Activated CD8-positive, alpha-beta memory T cell treated with anti-CD3 and anti-CD28 coated beads, Interleukin-2, amount 10 ng/mL, durations not matched to agents 7 days and 5 days (primary cell): ENCODE measurements around the gene HYOU1. TPM values are rescaled to one million over a fixed set of nuclear protein-coding genes. Genes with fewer than 3 reads are reported as not detected.
"Not testable (repeated sequence)": the region's sequence is repeated elsewhere in the genome, so short reads cannot be mapped to it uniquely, and the experiment has no call there.

Experiments
- ATAC-seq: fragments of 150-1000 bp; cut with Tn5 transposase; one replicate; pipeline ENCODE4 v1.10.0; 2021; ENCODE audit warnings: moderate library complexity
- CTCF ChIA-PET: fragments of 350-600 bp; sonication (Branson Sonifier 250); formaldehyde crosslinking; loops from one replicate; lab custom pipeline; 2021; ENCODE audit warnings: antibody characterized with exemption; lab: Charles Lee
- DNase-seq: peaks from one replicate; pipeline ENCODE4 v3.0.0-alpha.2; 2020
- H3K27ac Mint-ChIP-seq: one replicate; pipeline ENCODE4 v1.8.0; 2021; ENCODE audit warnings: mild to moderate bottlenecking, mixed read lengths
- H3K27me3 Mint-ChIP-seq: one replicate; pipeline ENCODE4 v1.8.0; 2021; ENCODE audit warnings: mixed read lengths
- H3K36me3 Mint-ChIP-seq: one replicate; pipeline ENCODE4 v1.8.0; 2021; ENCODE audit warnings: mild to moderate bottlenecking, mixed read lengths
- H3K4me1 Mint-ChIP-seq: one replicate; pipeline ENCODE4 v1.8.0; 2021; ENCODE audit warnings: mixed read lengths
- H3K4me3 Mint-ChIP-seq: one replicate; pipeline ENCODE4 v1.8.0; 2021; ENCODE audit warnings: mild to moderate bottlenecking, moderate library complexity, mixed read lengths
- H3K9me3 Mint-ChIP-seq: one replicate; pipeline ENCODE4 v1.8.0; 2022; ENCODE audit warnings: low read depth, mixed read lengths
- total RNA-seq, 2 experiments: library from RNA; stranded (reverse); gene quantifications; one replicate each; pipeline ENCODE4 v1.2.3, GENCODE V29; 2021

The HYOU1 gene
- total RNA-seq, 2 experiments from 2014 or later: 108 to 163 TPM

DNA sequence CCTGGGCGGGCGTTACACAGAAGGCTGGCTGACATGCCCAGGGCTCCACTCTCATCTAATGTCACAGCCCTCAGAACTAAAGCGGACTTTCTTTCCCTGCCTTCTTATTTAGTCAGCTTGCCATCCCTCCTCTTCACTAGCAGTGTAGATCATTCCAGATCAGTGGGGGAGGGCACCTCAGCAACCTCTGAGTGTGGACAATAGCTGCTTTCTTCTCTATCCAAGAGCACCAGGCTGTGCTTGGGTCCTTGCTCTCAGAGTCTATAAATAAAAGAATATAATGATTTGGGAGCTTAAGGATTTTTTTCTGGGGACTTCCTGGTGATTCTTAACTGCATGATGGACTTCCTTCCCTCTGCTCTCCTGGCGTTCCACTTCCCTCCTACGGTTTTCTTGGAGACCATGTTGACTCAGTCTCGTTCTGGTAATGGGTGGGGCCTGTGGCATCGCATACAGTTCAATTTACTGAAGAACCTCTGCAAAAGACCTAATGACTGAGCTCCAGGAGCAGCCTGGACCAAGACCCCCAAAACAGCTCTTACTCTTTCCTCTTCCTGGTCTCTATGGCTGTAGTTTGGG lies 24.8 kb upstream of the HYOU1 start:
- Mint-ChIP-seq H3K36me3 (peaks cover 26% of the 10 kb centered on the region), H3K4me3 (no peak overlapping the region), H3K4me1 (peaks cover 15% of the 10 kb centered on the region), H3K27me3 (no peaks in the 10 kb centered on the region), H3K27ac (no peak overlapping the region), H3K9me3 (no peaks in the 10 kb centered on the region)
- no peak for DNase-seq
- CTCF ChIA-PET: interaction anchor here (1.6 kb wide), 1 partner anchor 18 kb away, joined by 3 read pairs; no protein-coding TSS in a partner anchor
- ATAC-seq: no peak

DNA sequence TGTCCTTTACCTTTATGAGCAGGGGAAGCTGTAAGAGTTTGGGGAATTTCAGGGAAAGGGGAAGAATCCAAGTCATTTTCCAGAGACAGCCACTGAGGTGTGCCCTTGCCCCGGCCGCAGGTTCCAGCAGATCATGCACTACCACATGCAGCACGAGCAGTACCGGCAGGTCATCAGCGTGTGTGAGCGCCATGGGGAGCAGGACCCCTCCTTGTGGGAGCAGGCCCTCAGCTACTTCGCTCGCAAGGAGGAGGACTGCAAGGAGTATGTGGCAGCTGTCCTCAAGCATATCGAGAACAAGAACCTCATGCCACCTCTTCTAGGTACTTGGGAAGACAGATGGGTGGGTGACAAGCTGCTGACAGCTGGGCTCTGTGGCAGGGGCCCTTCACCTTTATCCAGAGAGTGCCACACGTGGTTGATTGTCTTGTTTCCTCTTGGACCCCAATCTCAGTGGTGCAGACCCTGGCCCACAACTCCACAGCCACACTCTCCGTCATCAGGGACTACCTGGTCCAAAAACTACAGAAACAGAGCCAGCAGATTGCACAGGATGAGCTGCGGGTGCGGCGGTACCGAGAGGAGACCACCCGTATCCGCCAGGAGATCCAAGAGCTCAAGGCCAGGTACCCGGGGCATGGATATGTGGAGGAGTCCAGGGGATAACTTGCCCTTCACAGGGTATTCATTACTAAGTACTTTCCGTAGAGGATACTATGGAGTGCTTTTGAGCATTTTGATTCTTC lies 21.8 kb upstream of the HYOU1 start:
- DNase-seq (no peak), ATAC-seq (no peak)
- Mint-ChIP-seq H3K4me1 (no peaks in the 10 kb centered on the region), H3K9me3 (no peaks in the 10 kb centered on the region), H3K27ac (no peak overlapping the region), H3K4me3 (no peak overlapping the region), H3K27me3 (no peaks in the 10 kb centered on the region), H3K36me3 (peaks cover 29% of the 10 kb centered on the region)
- CTCF ChIA-PET: interaction anchor here (1.1 kb wide), 1 partner anchor 10 kb away, joined by 3 read pairs; no protein-coding TSS in a partner anchor

DNA sequence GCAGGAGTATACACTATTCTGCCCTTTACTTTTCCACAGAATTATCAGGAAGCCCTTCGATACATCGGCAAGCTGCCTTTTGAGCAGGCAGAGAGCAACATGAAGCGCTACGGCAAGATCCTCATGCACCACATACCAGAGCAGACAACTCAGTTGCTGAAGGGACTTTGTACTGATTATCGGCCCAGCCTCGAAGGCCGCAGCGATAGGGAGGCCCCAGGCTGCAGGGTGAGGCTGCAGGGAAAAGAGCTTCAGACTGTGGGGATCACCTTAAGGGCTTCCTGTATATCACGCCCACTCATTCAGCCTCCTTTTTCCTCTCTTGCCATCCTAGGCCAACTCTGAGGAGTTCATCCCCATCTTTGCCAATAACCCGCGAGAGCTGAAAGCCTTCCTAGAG lies 20.8 kb upstream of the HYOU1 start:
- CTCF ChIA-PET: interaction anchor here (1.1 kb wide), 1 partner anchor 9 kb away, joined by 3 read pairs; no protein-coding TSS in a partner anchor
- DNase-seq: no peak
- no peak overlapping the region for H3K4me3 Mint-ChIP-seq
- H3K27me3 Mint-ChIP-seq: no peaks in the 10 kb centered on the region
- no peaks in the 10 kb centered on the region for H3K9me3 Mint-ChIP-seq
- H3K27ac Mint-ChIP-seq: no peak overlapping the region
- peaks cover 33% of the 10 kb centered on the region for H3K36me3 Mint-ChIP-seq
- ATAC-seq: no peak
- no peaks in the 10 kb centered on the region for H3K4me1 Mint-ChIP-seq

DNA sequence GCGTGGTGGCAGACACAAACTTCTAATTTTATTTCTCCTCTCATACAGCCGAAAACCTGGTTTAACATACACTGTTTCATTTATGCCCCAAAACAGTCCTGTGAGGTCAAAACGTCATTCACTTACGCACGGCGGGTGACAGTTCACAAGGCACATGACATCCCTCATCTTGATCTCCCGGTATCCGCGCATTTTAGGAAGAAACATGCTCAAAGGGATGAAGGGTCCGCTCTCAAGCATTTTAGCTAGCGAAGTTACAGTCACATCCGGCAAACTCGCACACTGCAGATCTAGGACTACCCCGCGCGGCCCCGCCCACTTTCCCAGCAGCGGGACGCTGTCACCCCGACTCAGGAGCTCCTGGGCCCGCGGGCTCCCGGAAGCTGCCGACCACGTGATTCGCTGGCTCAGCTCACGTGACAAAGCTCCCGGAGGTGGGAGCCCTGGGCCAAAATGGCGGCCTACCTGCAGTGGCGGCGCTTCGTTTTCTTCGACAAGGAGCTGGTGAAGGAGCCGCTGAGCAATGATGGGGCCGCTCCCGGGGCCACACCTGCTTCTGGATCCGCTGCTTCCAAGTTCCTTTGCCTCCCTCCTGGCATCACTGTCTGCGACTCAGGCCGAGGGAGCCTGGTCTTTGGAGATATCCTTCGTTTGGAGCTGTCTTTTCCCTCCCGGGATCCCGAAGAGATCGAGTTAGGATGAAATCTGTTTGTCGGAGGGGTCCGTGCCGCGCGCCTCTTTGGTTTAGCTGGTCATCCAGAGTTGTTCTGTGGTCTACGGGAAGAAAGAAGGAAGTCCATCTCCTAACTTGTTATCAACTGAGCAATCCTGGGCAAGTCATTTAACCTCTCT lies 10.6 kb upstream of the HYOU1 start, which contains the start of gene VPS11:
Gene VPS11 (plus strand): TSS at position 448 of the 852 bp plus-strand sequence. CDS start 6 bp downstream, at position 454.
- peak within 1 kb of the TSS; percentile 85 for H3K4me3 Mint-ChIP-seq
- H3K9me3 Mint-ChIP-seq: no peaks in the 10 kb centered on the region
- H3K4me1 Mint-ChIP-seq: peaks cover 35% of the 10 kb centered on the region
- peaks cover 6% of the 10 kb centered on the region for H3K36me3 Mint-ChIP-seq
- DNase-seq (peak; percentile 99), ATAC-seq (peak; percentile 99)
- H3K27ac Mint-ChIP-seq: peak within 1 kb of the TSS; percentile 96
- no peaks in the 10 kb centered on the region for H3K27me3 Mint-ChIP-seq
- CTCF ChIA-PET: interaction anchor here (0.6 to 2.7 kb wide), 28 partner anchors 10 to 271 kb away, joined by 3 to 15 read pairs (median 4); partner anchors contain the start of genes C2CD2L, CBL, DPAGT1 and HMBS

DNA sequence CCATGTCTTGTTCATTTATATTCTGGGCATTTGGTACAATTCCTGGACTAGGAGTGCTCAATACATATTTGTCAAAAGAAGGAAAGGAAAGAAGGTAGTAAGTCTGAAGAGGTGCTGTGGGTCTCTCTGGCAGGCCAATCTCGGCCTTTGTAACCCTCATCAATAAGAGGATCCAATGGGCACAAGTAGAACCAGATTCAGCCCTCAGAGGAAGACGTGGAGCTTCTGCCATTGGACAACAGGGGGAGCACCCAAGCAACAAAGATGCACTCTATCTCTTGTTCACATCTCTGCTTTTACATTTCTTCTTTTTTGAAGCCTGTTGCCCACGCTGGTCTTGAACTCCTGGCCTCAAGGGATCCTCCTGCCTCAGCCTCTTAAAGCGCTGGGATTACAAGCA lies 8.4 kb upstream of the HYOU1 start:
- peak; percentile 34 for ATAC-seq
- DNase-seq: peak; percentile 73
- Mint-ChIP-seq H3K9me3 (no peaks in the 10 kb centered on the region), H3K36me3 (peaks cover 3% of the 10 kb centered on the region), H3K27me3 (no peaks in the 10 kb centered on the region), H3K4me1 (peaks cover 35% of the 10 kb centered on the region), H3K27ac (peak overlapping the region; percentile 2), H3K4me3 (peak overlapping the region; percentile 42)
- CTCF ChIA-PET: interaction anchor here (0.5 to 2.7 kb wide), 15 partner anchors 10 to 273 kb away, joined by 3 to 8 read pairs (median 4); partner anchors contain the start of genes CBL and HMBS

DNA sequence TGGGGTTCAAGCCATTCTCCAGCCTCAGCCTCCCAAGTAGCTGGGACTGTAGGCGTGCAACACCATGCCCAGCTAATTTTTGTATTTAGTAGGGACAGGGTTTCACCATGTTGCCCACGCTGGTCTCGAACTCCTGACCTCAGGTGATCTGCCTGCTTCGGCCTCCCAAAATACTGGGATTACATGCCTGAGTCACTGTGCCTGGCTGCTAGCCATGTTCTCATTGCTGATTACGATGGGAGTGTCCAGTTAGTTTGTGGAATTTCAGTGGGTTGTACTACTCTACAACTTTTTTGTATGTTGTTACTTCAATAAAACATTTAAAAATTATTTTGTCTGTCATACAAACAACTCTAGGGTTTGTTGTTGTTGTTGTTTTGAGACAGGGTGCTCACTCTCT lies 5.8 kb upstream of the HYOU1 start:
- DNase-seq (no peak), ATAC-seq (no peak)
- no peaks in the 10 kb centered on the region for H3K9me3 Mint-ChIP-seq
- H3K4me3 Mint-ChIP-seq: no peak overlapping the region
- peaks cover 5% of the 10 kb centered on the region for H3K36me3 Mint-ChIP-seq
- no peaks in the 10 kb centered on the region for H3K27me3 Mint-ChIP-seq
- no peak overlapping the region for H3K27ac Mint-ChIP-seq
- CTCF ChIA-PET: interaction anchor here (0.7 to 1.1 kb wide), 2 partner anchors 23 to 134 kb away, joined by 3 read pairs; no protein-coding TSS in a partner anchor
- peaks cover 32% of the 10 kb centered on the region for H3K4me1 Mint-ChIP-seq

DNA sequence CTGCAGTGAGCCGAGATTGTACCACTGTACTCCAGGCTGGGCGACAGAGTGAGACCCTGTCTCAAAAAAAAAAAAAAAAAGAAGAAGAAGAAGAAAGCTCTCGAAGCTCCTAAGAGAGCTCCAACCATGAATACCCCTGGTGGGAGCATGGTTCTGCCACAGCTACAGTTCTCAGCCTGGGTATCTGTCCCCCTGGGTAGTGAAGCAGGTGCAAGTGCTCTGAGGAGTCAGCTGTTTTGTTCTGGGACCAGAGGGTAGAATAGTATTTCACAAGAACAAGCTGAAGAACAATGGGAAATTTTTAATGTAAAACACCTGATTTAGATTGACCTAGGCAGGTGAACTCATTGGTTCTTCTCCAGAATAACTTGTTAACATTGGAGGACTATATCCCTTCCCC lies 4.3 kb upstream of the HYOU1 start:
- no peak overlapping the region for H3K4me3 Mint-ChIP-seq
- CTCF ChIA-PET: interaction anchor here (1.0 to 1.5 kb wide), 2 partner anchors 108 to 277 kb away, joined by 3 read pairs; no protein-coding TSS in a partner anchor

DNA sequence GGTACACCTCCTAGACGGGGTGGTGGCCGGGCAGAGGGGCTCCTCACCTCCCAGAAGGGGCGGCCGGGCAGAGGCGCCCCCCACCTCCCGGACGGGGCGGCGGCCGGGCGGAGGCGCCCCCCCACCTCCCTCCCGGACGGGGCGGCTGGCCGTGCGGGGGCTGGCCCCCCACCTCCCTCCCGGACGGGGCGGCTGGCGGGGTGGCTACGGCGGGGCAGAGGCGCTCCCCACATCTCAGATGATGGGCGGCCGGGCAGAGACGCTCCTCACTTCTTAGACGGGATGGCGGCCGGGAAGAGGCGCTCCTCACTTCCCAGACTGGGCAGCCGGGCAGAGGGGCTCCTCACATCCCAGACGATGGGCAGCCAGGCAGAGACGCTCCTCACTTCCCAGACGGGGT lies 2.1 kb upstream of the HYOU1 start:
- CTCF ChIA-PET, H3K36me3 Mint-ChIP-seq, ATAC-seq, H3K9me3 Mint-ChIP-seq, DNase-seq, H3K27me3 Mint-ChIP-seq, H3K27ac Mint-ChIP-seq: not testable (repeated sequence)
- peak overlapping the region; percentile 22 for H3K4me3 Mint-ChIP-seq
- H3K4me1 Mint-ChIP-seq: peaks cover 27% of the 10 kb centered on the region

More for the DNA sequence above, 4.3 kb upstream of the HYOU1 start:
- peaks cover 26% of the 10 kb centered on the region for H3K4me1 Mint-ChIP-seq
- peaks cover 5% of the 10 kb centered on the region for H3K36me3 Mint-ChIP-seq
- ATAC-seq: no peak
- DNase-seq: no peak
- H3K9me3 Mint-ChIP-seq: no peaks in the 10 kb centered on the region
- H3K27ac Mint-ChIP-seq: no peak overlapping the region
- H3K27me3 Mint-ChIP-seq: no peaks in the 10 kb centered on the region

DNA sequence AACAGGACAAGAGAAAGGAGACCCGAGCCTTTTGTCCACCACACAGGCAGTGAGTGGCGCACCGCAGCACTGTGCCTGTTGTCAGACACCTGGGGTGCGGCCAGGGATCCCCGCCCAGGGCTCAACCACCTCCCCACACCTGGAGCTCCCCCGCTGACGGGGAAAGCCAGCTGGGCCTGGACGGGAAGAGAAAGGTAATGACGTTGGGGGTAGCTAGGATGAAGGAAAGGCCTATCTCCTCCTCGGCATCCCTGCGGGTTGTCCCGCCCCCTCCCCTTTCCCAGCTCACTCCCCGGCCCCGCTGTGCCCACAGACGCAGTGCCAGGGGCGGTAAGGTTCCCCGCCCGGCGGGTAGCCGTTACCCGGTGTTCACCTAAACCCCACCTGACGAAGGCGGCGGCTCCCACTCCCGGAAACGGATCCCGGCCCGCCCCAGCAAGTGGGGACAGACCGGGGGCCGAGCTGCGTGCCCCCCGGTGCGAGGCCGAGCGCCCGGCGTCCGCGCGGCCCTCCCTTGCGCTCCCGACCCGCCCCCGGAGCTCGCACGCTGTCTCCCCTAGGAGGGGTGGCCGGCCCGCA lies 495 bp downstream of the HYOU1 start:
- peak overlapping the region; percentile 82 for H3K4me3 Mint-ChIP-seq
- H3K9me3 Mint-ChIP-seq: no peaks in the 10 kb centered on the region
- peak overlapping the region; percentile 91 for H3K27ac Mint-ChIP-seq
- peak; percentile 66 for DNase-seq
- no peaks in the 10 kb centered on the region for H3K27me3 Mint-ChIP-seq
- CTCF ChIA-PET: interaction anchor here (0.7 to 2.5 kb wide), 12 partner anchors 11 to 205 kb away, joined by 3 to 9 read pairs (median 4); partner anchors contain the start of genes DPAGT1, HINFP, HMBS and RPS25
- peaks cover 40% of the 10 kb centered on the region for H3K4me1 Mint-ChIP-seq
- peak; percentile 0 for ATAC-seq
- H3K36me3 Mint-ChIP-seq: peaks cover 26% of the 10 kb centered on the region

DNA sequence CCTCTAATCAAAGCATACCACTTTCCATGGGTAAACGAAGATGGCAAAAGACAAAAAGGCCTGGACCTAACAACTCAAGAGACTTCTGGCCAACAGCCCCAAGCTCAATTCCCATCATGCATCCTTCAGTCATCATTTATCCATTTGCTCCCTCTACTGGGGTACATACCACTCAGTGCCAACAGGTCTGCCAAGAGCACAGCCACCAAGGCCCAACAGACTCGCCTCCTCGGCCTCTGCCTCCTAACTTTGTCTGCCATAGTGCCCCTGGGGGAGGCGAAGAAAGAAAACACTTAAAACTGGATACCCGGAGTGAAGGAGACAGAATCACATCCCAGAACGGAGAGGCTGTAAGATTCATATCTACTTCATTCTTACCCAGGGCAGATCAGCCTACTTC lies 1.1 kb downstream of the HYOU1 start:
- Mint-ChIP-seq H3K27me3 (no peaks in the 10 kb centered on the region), H3K27ac (peak overlapping the region; percentile 68), H3K4me1 (peaks cover 40% of the 10 kb centered on the region), H3K4me3 (peak overlapping the region; percentile 82), H3K9me3 (no peaks in the 10 kb centered on the region), H3K36me3 (peaks cover 25% of the 10 kb centered on the region)
- DNase-seq: peak; percentile 45
- CTCF ChIA-PET: interaction anchor here (0.9 to 2.5 kb wide), 11 partner anchors 9 to 149 kb away, joined by 3 to 9 read pairs (median 4); partner anchors contain the start of genes DPAGT1, HINFP, RPS25 and TRAPPC4
- no peak for ATAC-seq

DNA sequence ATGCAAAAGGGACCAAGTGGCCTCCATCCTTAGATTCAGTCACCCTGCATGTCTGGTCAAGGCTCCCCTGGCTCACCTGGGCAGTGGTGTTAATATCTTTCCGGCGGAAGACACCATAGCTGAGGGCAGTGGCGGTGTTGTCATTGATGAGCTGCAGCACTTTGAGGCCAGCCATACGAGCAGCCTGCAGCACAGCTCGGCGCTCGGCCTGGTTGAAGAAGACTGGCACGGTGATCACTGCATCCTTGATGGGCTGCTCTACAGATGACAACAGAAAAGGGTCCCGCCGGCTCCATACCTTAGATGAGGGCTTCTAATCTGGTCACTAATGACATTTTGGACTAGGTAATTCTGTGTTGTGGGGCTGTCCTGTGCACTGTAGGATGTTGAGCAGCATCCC lies 2.6 kb downstream of the HYOU1 start:
- Mint-ChIP-seq H3K4me3 (no peak overlapping the region), H3K27me3 (no peaks in the 10 kb centered on the region), H3K27ac (no peak overlapping the region), H3K9me3 (no peaks in the 10 kb centered on the region), H3K36me3 (peaks cover 31% of the 10 kb centered on the region), H3K4me1 (peaks cover 43% of the 10 kb centered on the region)
- no peak for DNase-seq
- no peak for ATAC-seq
- CTCF ChIA-PET: interaction anchor here (2.2 kb wide), 1 partner anchor 36 kb away, joined by 7 read pairs; the partner anchor contains the start of genes RPS25 and TRAPPC4

DNA sequence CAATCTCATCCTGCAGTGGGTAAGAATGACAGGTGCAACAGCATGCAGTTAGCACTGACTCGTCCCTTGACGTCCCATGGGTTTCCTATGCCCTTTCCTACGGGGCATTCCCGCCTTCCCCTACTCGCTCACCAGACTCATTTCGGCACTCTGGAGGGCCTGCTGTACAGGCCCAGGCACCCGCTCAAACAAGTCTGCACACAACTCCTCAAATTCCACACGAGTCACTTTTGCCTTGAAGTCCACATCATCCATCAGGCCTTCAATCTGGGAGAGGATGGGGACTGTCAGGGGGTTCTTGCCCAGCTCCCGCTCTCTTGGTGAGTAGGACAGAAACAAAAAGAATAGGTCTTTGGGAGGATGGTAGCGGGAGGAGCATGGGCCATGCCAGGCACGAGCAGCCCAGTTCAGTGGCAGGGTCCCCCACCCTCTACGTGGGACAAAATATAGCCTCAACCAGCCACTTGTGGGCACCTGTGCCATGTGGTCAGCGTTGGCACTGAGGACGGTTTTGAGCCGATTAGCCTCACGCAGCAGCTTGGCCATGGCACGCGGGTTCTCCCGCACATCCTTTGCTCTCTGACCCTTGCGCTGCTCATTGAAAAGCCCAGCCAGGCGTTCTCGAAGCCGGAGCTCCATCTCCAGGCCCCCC lies 4.7 kb downstream of the HYOU1 start:
- Mint-ChIP-seq H3K36me3 (peaks cover 39% of the 10 kb centered on the region), H3K9me3 (no peaks in the 10 kb centered on the region), H3K4me1 (peaks cover 40% of the 10 kb centered on the region), H3K27ac (peak overlapping the region; percentile 26), H3K4me3 (no peak overlapping the region), H3K27me3 (no peaks in the 10 kb centered on the region)
- no peak for DNase-seq
- ATAC-seq: no peak
- CTCF ChIA-PET: interaction anchor here (0.9 to 2.5 kb wide), 3 partner anchors 13 to 22 kb away, joined by 3 to 8 read pairs (median 3); partner anchors contain the start of genes SLC37A4 and VPS11
